CD4-positive, alpha-beta T cell (primary cell): ENCODE measurements around the gene ATP2B1. TPM values are rescaled to one million over a fixed set of nuclear protein-coding genes. Genes with fewer than 3 reads are reported as not detected.

Experiments
- ATAC-seq: fragments of 200-7000 bp; cut with Tn5 transposase; one replicate; pipeline ENCODE4 v1.10.0; 2022; ENCODE audit warnings: mild to moderate bottlenecking; ENCODE audit not compliant: poor library complexity
- CTCF ChIA-PET: fragments of 350-600 bp; sonication (Branson Sonifier 250); formaldehyde crosslinking; loops from one replicate; lab custom pipeline; 2021; ENCODE audit warnings: antibody characterized with exemption, inconsistent platforms; lab: Charles Lee
- POLR2A ChIA-PET: fragments of 350-600 bp; sonication (Branson Sonifier 250); formaldehyde crosslinking; loops from one replicate; lab custom pipeline; 2021; ENCODE audit warnings: antibody characterized with exemption, inconsistent platforms; lab: Charles Lee
- DNase-seq, 14 experiments: peaks; one replicate each; pipeline ENCODE4 v3.0.0-alpha.2; 2013 to 2020; ENCODE audit warnings: mixed read lengths in 2 of 14
- H3K27ac ChIP-seq, 2 donors: one replicate each; pipeline versions ENCODE4 v1.5.1 to v1.7.0; 2013; ENCODE audit warnings: low read length in 2 of 2, low read depth in 1 of 2, mild to moderate bottlenecking in 1 of 2
- H3K27me3 ChIP-seq, 2 experiments: 1 replicate in 1 of 2; 2 replicates in 1 of 2; pipeline versions ENCODE4 v1.6.1 to v1.7.0; 2013; ENCODE audit warnings: low read length in 2 of 2, control low read depth in 1 of 2, mild to moderate bottlenecking in 1 of 2, moderate library complexity in 1 of 2; ENCODE audit not compliant: insufficient read depth in 2 of 2, control insufficient read depth in 1 of 2
- H3K36me3 ChIP-seq: one replicate; pipeline ENCODE4 v1.6.1; 2013; ENCODE audit warnings: low read length, control low read depth; ENCODE audit not compliant: insufficient read depth
- H3K4me1 ChIP-seq: one replicate; pipeline ENCODE4 v1.6.1; 2013; ENCODE audit warnings: low read length, control low read depth; ENCODE audit not compliant: insufficient read depth
- H3K4me3 ChIP-seq: one replicate; pipeline ENCODE4 v1.5.1; 2013; ENCODE audit warnings: mild to moderate bottlenecking, low read length, moderate library complexity
- H3K9me3 ChIP-seq, 2 experiments: 1 replicate in 1 of 2; 2 replicates in 1 of 2; pipeline versions ENCODE4 v1.6.1 to v1.7.0; 2013; ENCODE audit warnings: low read length in 2 of 2, mild to moderate bottlenecking in 2 of 2, control low read depth in 1 of 2, moderate library complexity in 1 of 2; ENCODE audit not compliant: control insufficient read depth in 1 of 2, insufficient read depth in 1 of 2
- H3K27ac Mint-ChIP-seq: one replicate; pipeline ENCODE4 v1.8.0; 2020; ENCODE audit warnings: mixed read lengths
- H3K27me3 Mint-ChIP-seq: one replicate; pipeline ENCODE4 v1.8.0; 2021; ENCODE audit warnings: mixed read lengths
- H3K36me3 Mint-ChIP-seq: one replicate; pipeline ENCODE4 v1.8.0; 2021; ENCODE audit warnings: low read depth, mixed read lengths
- H3K4me1 Mint-ChIP-seq: one replicate; pipeline ENCODE4 v1.8.0; 2021; ENCODE audit warnings: low read depth, mixed read lengths
- H3K4me3 Mint-ChIP-seq: one replicate; pipeline ENCODE4 v1.8.0; 2020; ENCODE audit warnings: mild to moderate bottlenecking, mixed read lengths
- H3K9me3 Mint-ChIP-seq: one replicate; pipeline ENCODE4 v1.8.0; 2020; ENCODE audit warnings: mixed read lengths
- CTCF ChIP-seq: fragments of 200-600 bp; IDR thresholded peaks from one replicate; pipeline ENCODE4 v1.8.0; 2022; ENCODE audit warnings: antibody characterized with exemption, mild to moderate bottlenecking
- intact Hi-C, 2 experiments: fragments of 100-400 bp; cut with DNase I in 1 of 2; cut with micrococcal nuclease in 1 of 2; formaldehyde crosslinking; loops; one replicate each; pipeline versions ENCODE4 v1.15.1 to v1.9.0; 2023 to 2025; cut with DNase I, micrococcal nuclease
- total RNA-seq, 174 experiments: library from RNA in 2 of 174; stranded (reverse) in 2 of 174; gene quantifications; one replicate each; pipeline ENCODE4 v1.2.3 and lab custom pipeline; 2021 to 2026

ATP2B1 gene
- total RNA-seq, 2 experiments from 2014 or later, result 98.2 to 100 TPM

GRCh38 chr12:89686311-89686710 lies 22.3 kb downstream of the ATP2B1 start:
- ChIA-PET POLR2A (no interaction called here), CTCF (no interaction called here)
- peaks cover 0 to 1% of the 10 kb centered on the region in 2 experiments for H3K9me3 ChIP-seq
- H3K4me1 ChIP-seq, result peaks cover 5% of the 10 kb centered on the region
- ATAC-seq (no peak), DNase-seq (no peak)
- no peak overlapping the region for H3K27ac ChIP-seq
- intact Hi-C loops, result no loop called here
- Mint-ChIP-seq H3K9me3 (peaks cover 16% of the 10 kb centered on the region), H3K4me3 (no peak overlapping the region), H3K27me3 (no peaks in the 10 kb centered on the region), H3K36me3 (peaks cover 46% of the 10 kb centered on the region), H3K27ac (no peak overlapping the region), H3K4me1 (peaks cover 87% of the 10 kb centered on the region)
- no peaks in the 10 kb centered on the region for H3K27me3 ChIP-seq
- no peak for TF ChIP-seq CTCF
- no peaks in the 10 kb centered on the region for H3K36me3 ChIP-seq
- no peak overlapping the region for H3K4me3 ChIP-seq

GRCh38 chr12:89685363-89685972 lies 23.2 kb downstream of the ATP2B1 start:
- no peaks in the 10 kb centered on the region for H3K27me3 ChIP-seq
- ChIA-PET CTCF (no interaction called here), POLR2A (no interaction called here)
- DNase-seq, result no peak
- no peak for ATAC-seq
- H3K9me3 Mint-ChIP-seq, result peaks cover 16% of the 10 kb centered on the region
- H3K4me1 Mint-ChIP-seq, result peaks cover 84% of the 10 kb centered on the region
- intact Hi-C loops, result no loop called here
- H3K27ac Mint-ChIP-seq, result no peak overlapping the region
- peaks cover 4 to 5% of the 10 kb centered on the region in 2 experiments for H3K9me3 ChIP-seq
- H3K4me1 ChIP-seq, result peaks cover 5% of the 10 kb centered on the region
- H3K27me3 Mint-ChIP-seq, result no peaks in the 10 kb centered on the region
- H3K27ac ChIP-seq, result no peak overlapping the region
- H3K4me3 Mint-ChIP-seq, result no peak overlapping the region
- H3K4me3 ChIP-seq, result no peak overlapping the region
- no peaks in the 10 kb centered on the region for H3K36me3 ChIP-seq
- peaks cover 54% of the 10 kb centered on the region for H3K36me3 Mint-ChIP-seq
- TF ChIP-seq CTCF, result no peak

GRCh38 chr12:89684136-89684535 lies 24.5 kb downstream of the ATP2B1 start:
- H3K9me3 Mint-ChIP-seq, result peaks cover 24% of the 10 kb centered on the region
- H3K27me3 Mint-ChIP-seq, result no peaks in the 10 kb centered on the region
- ATAC-seq, result no peak
- peaks cover 84% of the 10 kb centered on the region for H3K4me1 Mint-ChIP-seq
- DNase-seq, result no peak
- H3K27ac ChIP-seq, result no peak overlapping the region
- CTCF ChIA-PET, result interaction anchor here (1.1 kb wide), 1 partner anchor 290 kb away, joined by 3 read pairs; no protein-coding TSS in a partner anchor
- H3K9me3 ChIP-seq, result peaks cover 4 to 10% of the 10 kb centered on the region in 2 experiments
- H3K27ac Mint-ChIP-seq, result no peak overlapping the region
- peaks cover 5% of the 10 kb centered on the region for H3K4me1 ChIP-seq
- POLR2A ChIA-PET, result no interaction called here
- intact Hi-C loops, result no loop called here
- peaks cover 66% of the 10 kb centered on the region for H3K36me3 Mint-ChIP-seq
- H3K36me3 ChIP-seq, result no peaks in the 10 kb centered on the region
- TF ChIP-seq CTCF, result no peak
- H3K4me3 ChIP-seq, result no peak overlapping the region
- no peak overlapping the region for H3K4me3 Mint-ChIP-seq
- no peaks in the 10 kb centered on the region for H3K27me3 ChIP-seq
